SK-N-SH (cell line): ENCODE results near the gene TANK. TPM values are rescaled to one million over a fixed set of nuclear protein-coding genes. Genes with fewer than 3 reads are reported as not detected.

Experiments used
- CTCF ChIA-PET: fragments of 300-600, 350-600 bp; formaldehyde crosslinking; extraction: SDS; loops from one replicate; lab custom pipeline; 2021; lab: Yijun Ruan, JAX
- POLR2A ChIA-PET: fragments of 350-600 bp; sonication (Branson Sonifier 250); formaldehyde crosslinking; extraction: SDS; loops from one replicate; lab custom pipeline; 2020; ENCODE audit warnings: antibody characterized with exemption, inconsistent platforms; lab: Yijun Ruan, JAX
- DNase-seq: peaks from one replicate; pipeline ENCODE4 v3.0.0; 2012
- H2AFZ ChIP-seq: fragments of 200-600 bp; sonication (generic); 2 replicates; pipeline ENCODE4 v1.8.1; 2016; ENCODE audit warnings: antibody characterized with exemption, mild to moderate bottlenecking, low read depth
- H3F3A ChIP-seq: fragments of 200-600 bp; sonication (generic); replicated peaks from 2 replicates; pipeline ENCODE3; 2016; ENCODE audit warnings: antibody characterized with exemption, mild to moderate bottlenecking; ENCODE audit not compliant: insufficient read depth
- H3K27ac ChIP-seq, 2 experiments: fragments of 200-500 bp in 1 of 2; fragments of 200-600 bp in 1 of 2; sonication (Bioruptor generic) in 1 of 2; sonication (generic), shearing (Covaris generic) in 1 of 2; 2 replicates each; pipeline versions ENCODE4 v1.5.1 to v1.6.1; 2014 to 2016; ENCODE audit warnings: low read depth in 2 of 2, inconsistent platforms in 1 of 2, low read length in 1 of 2, mild to moderate bottlenecking in 1 of 2, mixed read lengths in 1 of 2
- H3K27me3 ChIP-seq: fragments of 200-600 bp; sonication (generic), shearing (Covaris generic); 2 replicates; pipeline ENCODE4 v1.6.1; 2016; ENCODE audit warnings: mixed run types; ENCODE audit not compliant: insufficient read depth
- H3K36me3 ChIP-seq, 2 experiments: fragments of 200-500 bp in 1 of 2; fragments of 200-600 bp in 1 of 2; sonication (Bioruptor generic) in 1 of 2; sonication (generic) in 1 of 2; replicated peaks in 1 of 2; 2 replicates each; pipeline versions ENCODE3 to v1.5.1; 2014 to 2016; ENCODE audit warnings: low read length in 1 of 2, mild to moderate bottlenecking in 1 of 2; ENCODE audit not compliant: insufficient read depth in 2 of 2, control insufficient read depth in 1 of 2
- H3K4me1 ChIP-seq, 2 experiments: fragments of 200-500 bp in 1 of 2; fragments of 200-600 bp in 1 of 2; sonication (Bioruptor generic) in 1 of 2; sonication (generic), shearing (Covaris generic) in 1 of 2; 2 replicates each; pipeline versions ENCODE4 v1.5.1 to v1.6.1; 2014 to 2016; ENCODE audit warnings: low read depth in 1 of 2, low read length in 1 of 2, mixed run types in 1 of 2; ENCODE audit not compliant: insufficient read depth in 2 of 2, control insufficient read depth in 1 of 2
- H3K4me2 ChIP-seq: fragments of 200-600 bp; sonication (generic), shearing (Covaris generic); 2 replicates; pipeline ENCODE4 v1.6.1; 2017; ENCODE audit warnings: mixed run types
- H3K4me3 ChIP-seq, 2 experiments: fragments of 200-500 bp in 1 of 2; fragments of 200-600 bp in 1 of 2; sonication (Bioruptor generic) in 1 of 2; sonication (generic), shearing (Covaris generic) in 1 of 2; 2 replicates each; pipeline versions ENCODE4 v1.5.1 to v1.8.1; 2014 to 2016; ENCODE audit warnings: low read depth in 2 of 2, inconsistent platforms in 1 of 2, low read length in 1 of 2, mild to moderate bottlenecking in 1 of 2, mixed read lengths in 1 of 2, moderate library complexity in 1 of 2
- H3K79me2 ChIP-seq: fragments of 200-600 bp; sonication (generic); 2 replicates; pipeline ENCODE4 v1.8.1; 2017; ENCODE audit warnings: mild to moderate bottlenecking; ENCODE audit not compliant: insufficient read depth
- H3K9ac ChIP-seq: fragments of 200-600 bp; sonication (generic); 2 replicates; pipeline ENCODE4 v1.6.1; 2017; ENCODE audit warnings: mixed run types
- H3K9me2 ChIP-seq: fragments of 200-600 bp; sonication (generic); 2 replicates; pipeline ENCODE4 v1.6.1; 2017; ENCODE audit warnings: mixed run types
- H3K9me3 ChIP-seq: fragments of 200-600 bp; sonication (generic); 2 replicates; pipeline ENCODE4 v1.6.1; 2017; ENCODE audit warnings: mixed run types, mild to moderate bottlenecking, moderate library complexity
- H4K20me1 ChIP-seq: fragments of 200-600 bp; sonication (generic); 2 replicates; pipeline ENCODE4 v1.6.1; 2017; ENCODE audit warnings: mild to moderate bottlenecking, mixed run types; ENCODE audit not compliant: insufficient read depth
- CHD2 ChIP-seq: fragments of 150-350 bp; IDR thresholded peaks from 2 replicates; pipeline ENCODE4 v1.6.1; 2018; ENCODE audit warnings: low read length; ENCODE audit not compliant: partially characterized antibody
- EZH2phosphoT487 ChIP-seq: fragments of 200-600 bp; sonication (generic); IDR thresholded peaks from 2 replicates; pipeline ENCODE4 v1.6.1; 2017; ENCODE audit warnings: low read depth, mixed run types, mild to moderate bottlenecking, antibody characterized with exemption, moderate library complexity, borderline replicate concordance
- GATA2 ChIP-seq: sonication (generic); formaldehyde crosslinking; IDR thresholded peaks from 2 replicates; pipeline ENCODE4 v1.5.0; 2020; ENCODE audit warnings: mild to moderate bottlenecking, missing genetic modification reagents
- MXI1 ChIP-seq: IDR thresholded peaks from 2 replicates; pipeline ENCODE4 v1.6.1; 2012; ENCODE audit warnings: mild to moderate bottlenecking, low read depth, low read length, improper control_type of control experiment
- POLR2AphosphoS5 ChIP-seq: IDR thresholded peaks from 2 replicates; pipeline ENCODE4 v1.6.1; 2012; ENCODE audit warnings: low read depth, low read length
- RAD21 ChIP-seq: IDR thresholded peaks from 2 replicates; pipeline ENCODE4 v1.6.1; 2012; ENCODE audit warnings: mild to moderate bottlenecking, low read length
- REST ChIP-seq: IDR thresholded peaks from 2 replicates; pipeline ENCODE4 v1.6.1; 2012; ENCODE audit warnings: mild to moderate bottlenecking, low read depth, low read length, moderate library complexity
- RFX5 ChIP-seq: IDR thresholded peaks from 2 replicates; pipeline ENCODE4 v1.6.1; 2012; ENCODE audit warnings: mild to moderate bottlenecking, improper control_type of control experiment, low read length
- RXRA ChIP-seq: IDR thresholded peaks from 2 replicates; pipeline ENCODE4 v1.4.0; 2012; ENCODE audit warnings: low read depth, mild to moderate bottlenecking, borderline replicate concordance
- SIN3A ChIP-seq: IDR thresholded peaks from 2 replicates; pipeline ENCODE4 v1.6.1; 2012; ENCODE audit warnings: low read depth, mild to moderate bottlenecking, low read length, moderate library complexity, borderline replicate concordance
- SMC3 ChIP-seq: IDR thresholded peaks from 2 replicates; pipeline ENCODE4 v1.6.1; 2012; ENCODE audit warnings: low read depth, low read length, improper control_type of control experiment
- TEAD4 ChIP-seq: IDR thresholded peaks from 2 replicates; pipeline ENCODE4 v1.4.0; 2012; ENCODE audit warnings: mild to moderate bottlenecking, borderline replicate concordance; ENCODE audit not compliant: insufficient read depth
- USF1 ChIP-seq: IDR thresholded peaks from 2 replicates; pipeline ENCODE4 v1.4.0; 2012; ENCODE audit warnings: low read depth, borderline replicate concordance
- USF2 ChIP-seq: fragments of 150-350 bp; IDR thresholded peaks from 2 replicates; pipeline ENCODE4 v1.6.1; 2017; ENCODE audit warnings: antibody characterized with exemption, low read length, low read depth, borderline replicate concordance
- YY1 ChIP-seq: IDR thresholded peaks from 2 replicates; pipeline ENCODE4 v1.4.0; 2012; ENCODE audit warnings: low read depth, mild to moderate bottlenecking
- ZBTB33 ChIP-seq: IDR thresholded peaks from 2 replicates; pipeline ENCODE4 v1.4.0; 2012; ENCODE audit warnings: low read depth, borderline replicate concordance
- WGBS: methylation state at CpG from one replicate; pipeline ENCODE4 v1.1.6; 2017; ENCODE audit warnings: low lambda C conversion rate; 5-methylcytosine and 5-hydroxymethylcytosine counted together
- polyA plus RNA-seq, 3 experiments: library from polyadenylated mRNA; depleted of rRNA; stranded (reverse); fragments of >200 nt; gene quantifications; 2 replicates each; pipeline ENCODE4 v1.2.3, GENCODE V29; 2012

The TANK gene
- polyA plus RNA-seq, 1 of the 3 experiments (the other 2 are of a cell fraction), result 25.7 TPM

GRCh38 chr2:161257123-161257952, 97.1 kb downstream of the TANK start:
- ChIA-PET CTCF (interaction anchor here (1.4 kb wide), 1 partner anchor 17 kb away, joined by 4 read pairs; no protein-coding TSS in a partner anchor), POLR2A (no interaction called here)
- TF ChIP-seq TEAD4 (no peak), POLR2AphosphoS5 (no peak), CHD2 (no peak), REST (no peak), RAD21 (no peak), ZBTB33 (no peak)
- no peaks in the 10 kb centered on the region for H3K79me2 ChIP-seq
- no peaks in the 10 kb centered on the region for H3K36me3 ChIP-seq
- no peaks in the 10 kb centered on the region for H3K9me2 ChIP-seq
- H3K4me1 ChIP-seq, result no peaks in the 10 kb centered on the region
- 74% methylated on average over 8 of the region's 8 CpGs for WGBS
- DNase-seq, result no peak
- no peaks in the 10 kb centered on the region for H3F3A ChIP-seq
- no peak overlapping the region for H3K4me3 ChIP-seq
- H3K27me3 ChIP-seq, result no peaks in the 10 kb centered on the region
- H3K27ac ChIP-seq, result no peak overlapping the region
- H3K9ac ChIP-seq, result no peak overlapping the region
- H4K20me1 ChIP-seq, result no peaks in the 10 kb centered on the region
- no peaks in the 10 kb centered on the region for H3K9me3 ChIP-seq
- no peak overlapping the region for H3K4me2 ChIP-seq
- no peak overlapping the region for H2AFZ ChIP-seq

- Histone ChIP-seq H2AFZ (no peak overlapping the region), H3K4me3 (no peak overlapping the region), H3K36me3 (no peaks in the 10 kb centered on the region), H3K9me2 (no peaks in the 10 kb centered on the region), H3K27me3 (no peaks in the 10 kb centered on the region; the same call in 1 of the 2 replicates), H3K27ac (no peak overlapping the region), H3K9ac (no peak overlapping the region), H3F3A (no peaks in the 10 kb centered on the region), H3K9me3 (no peaks in the 10 kb centered on the region), H3K79me2 (no peaks in the 10 kb centered on the region), H4K20me1 (no peaks in the 10 kb centered on the region), H3K4me2 (no peak overlapping the region), H3K4me1 (no peaks in the 10 kb centered on the region)
- CTCF ChIA-PET, result interaction anchor here (1.0 to 5.2 kb wide), 5 partner anchors 11 to 42 kb away, joined by 3 to 28 read pairs (median 4); no protein-coding TSS in a partner anchor
- POLR2A ChIA-PET, result no interaction called here
- DNase-seq, result no peak
- 92% methylated on average over 11 of the region's 11 CpGs for WGBS
- TF ChIP-seq MXI1, result no peak
- TF ChIP-seq RXRA, result no peak
- no peak for TF ChIP-seq YY1
- TF ChIP-seq ZBTB33, result no peak
- no peak for TF ChIP-seq RFX5
- TF ChIP-seq GATA2, result no peak
- TF ChIP-seq EZH2phosphoT487, result no peak
- no peak for TF ChIP-seq SMC3
- no peak for TF ChIP-seq SIN3A
- no peak for TF ChIP-seq USF2
- no peak for TF ChIP-seq USF1
These were observed 105.6 kb downstream of the TANK start for GRCh38 chr2:161265874-161266273.
